NCI-H1092 (cell line): ENCODE data around the gene THADA.

Experiments used
- DNase-seq: peaks from one replicate; lab custom pipeline; 2025; lab: John Stamatoyannopoulos, UW

THADA gene

DNA sequence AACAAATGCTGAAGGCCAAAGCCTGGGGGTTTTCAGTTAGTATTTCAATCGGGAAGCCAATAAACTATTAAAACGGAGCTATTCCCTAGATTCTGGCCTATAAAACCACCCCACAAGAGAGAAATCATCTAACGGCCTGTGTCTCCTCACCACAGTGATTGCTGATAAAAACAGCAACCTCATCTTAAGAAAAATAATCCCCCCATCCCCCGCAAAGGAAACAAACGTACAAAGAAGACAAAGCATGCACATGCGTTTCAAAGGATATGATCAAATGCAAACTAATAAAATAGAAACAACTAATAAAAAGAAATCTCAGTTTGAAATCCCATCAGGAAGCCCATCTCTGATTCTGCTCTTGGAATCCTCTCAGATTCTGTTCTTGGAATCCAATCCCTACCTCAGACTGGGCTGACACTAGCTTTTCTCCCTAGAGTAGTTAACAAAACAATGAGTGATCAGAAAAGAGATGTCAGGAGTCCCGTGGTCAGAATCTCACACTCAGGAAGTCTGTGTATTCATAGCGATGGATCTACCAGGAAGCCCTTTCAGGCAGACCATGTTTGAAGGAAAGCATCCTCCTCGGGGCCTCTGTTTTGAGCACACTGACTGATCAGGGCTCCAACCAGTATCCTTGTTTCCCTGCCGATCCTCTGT is 150.7 kb downstream of the THADA start:
- DNase-seq, result no peak

DNA sequence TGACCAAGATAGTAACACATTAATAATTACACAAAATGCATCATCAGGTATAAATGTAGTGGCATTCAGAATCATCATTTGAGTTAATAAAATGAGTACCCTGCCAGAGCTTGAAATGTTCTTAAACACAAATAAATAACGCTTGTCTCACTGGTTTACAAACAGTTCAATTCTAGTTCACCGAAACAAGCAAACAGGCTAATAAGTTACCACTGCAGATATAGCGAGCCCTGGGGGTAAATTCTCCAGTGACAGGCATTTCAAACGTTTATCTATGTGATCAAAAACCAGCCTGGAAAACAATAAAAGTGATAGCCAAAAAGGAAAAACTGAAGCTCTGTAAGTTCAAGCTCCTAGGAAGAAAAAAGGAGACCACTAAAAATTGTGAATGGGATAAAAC is 152.6 kb downstream of the THADA start:
- no peak for DNase-seq

DNA sequence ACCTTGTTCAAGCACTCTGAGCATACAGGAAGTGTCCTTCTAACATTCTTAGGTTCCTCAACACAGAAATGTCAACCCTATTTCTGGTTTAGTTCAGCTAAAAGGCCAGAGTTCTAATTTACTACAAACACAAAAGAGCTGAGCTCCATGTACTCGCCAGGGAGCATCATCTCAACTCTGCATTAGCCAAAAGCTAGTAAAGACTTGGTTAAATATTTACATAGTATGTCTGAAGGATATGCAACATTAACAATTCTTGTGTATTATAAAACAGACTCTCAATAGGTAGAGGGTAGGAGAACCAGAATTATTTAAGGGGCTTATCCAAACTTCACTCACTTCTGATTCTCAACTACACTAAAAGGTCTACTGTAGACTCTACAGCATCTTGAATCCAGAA is 154.6 kb downstream of the THADA start:
- no peak for DNase-seq

DNA sequence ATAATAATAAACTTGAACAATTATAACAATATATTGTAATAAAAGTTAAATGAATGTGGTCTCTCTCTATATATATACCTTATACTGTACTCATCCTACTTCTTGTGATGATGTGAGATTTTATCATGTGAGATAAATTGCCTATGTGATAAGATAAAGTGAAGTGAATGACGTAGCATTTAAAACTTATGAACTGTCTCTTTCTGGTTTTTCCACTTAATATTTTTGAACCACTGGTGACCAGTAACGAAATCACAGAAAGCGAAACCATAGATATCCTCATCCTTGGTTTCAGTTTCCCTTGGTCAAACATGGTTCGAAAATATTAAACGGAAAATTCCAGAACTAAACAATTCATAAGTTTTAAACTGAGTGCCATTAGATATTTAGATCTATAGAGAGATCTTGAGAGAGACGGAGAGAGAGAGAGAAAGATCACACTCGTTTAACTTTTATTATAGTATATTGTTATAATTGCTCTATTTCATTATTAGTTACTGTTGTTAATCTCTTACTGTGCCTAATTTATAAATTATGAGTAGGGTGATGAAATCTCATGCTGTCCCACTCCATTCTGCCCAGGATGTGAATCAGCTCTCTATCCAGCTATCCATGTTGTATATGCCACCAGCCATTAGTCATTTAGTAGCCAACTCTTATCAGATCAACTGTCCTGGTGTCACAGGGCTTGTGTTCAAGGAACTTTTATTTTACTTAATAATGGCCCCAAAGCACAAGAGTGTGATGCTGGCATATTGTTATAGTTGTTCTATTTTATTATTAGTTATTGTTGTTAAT is 156.8 kb downstream of the THADA start:
- no peak for DNase-seq

DNA sequence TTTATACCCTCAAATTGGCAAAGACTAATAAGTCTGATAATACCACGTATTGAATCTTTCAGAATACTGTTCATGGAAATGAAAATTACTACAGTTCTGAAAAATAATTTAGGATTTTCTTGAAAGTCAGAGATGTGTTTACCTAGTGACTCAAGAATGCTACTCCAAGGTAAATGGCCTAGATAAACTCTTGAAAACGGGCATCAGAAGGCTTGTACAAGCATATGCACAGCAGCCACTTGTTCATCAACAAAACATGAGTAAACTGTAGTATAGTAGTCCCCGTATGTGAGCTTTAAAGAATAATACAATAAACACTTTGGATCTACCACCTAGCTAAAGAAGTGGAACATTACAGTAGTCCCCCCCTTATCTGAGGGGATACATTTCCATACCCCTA is 157.5 kb downstream of the THADA start:
- DNase-seq, result no peak

DNA sequence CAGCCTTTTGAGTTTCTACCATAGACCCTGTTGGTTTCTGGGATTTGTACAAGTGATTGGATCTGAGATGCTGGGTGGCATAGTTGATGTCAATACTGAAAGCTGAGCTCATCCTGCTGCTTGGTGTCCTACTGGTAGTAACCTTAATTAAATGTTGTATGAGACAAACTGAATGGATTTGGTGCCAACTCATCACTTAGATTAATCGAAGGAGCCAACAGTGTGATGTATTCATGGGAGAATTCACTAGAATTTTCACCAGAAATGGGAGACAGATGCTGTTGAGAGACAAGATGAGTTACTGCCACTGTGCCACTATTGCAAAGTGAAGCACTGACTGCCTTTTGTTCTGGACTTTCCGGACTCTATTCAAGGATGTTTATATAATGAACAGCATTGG is 158.5 kb downstream of the THADA start:
- DNase-seq, result no peak

DNA sequence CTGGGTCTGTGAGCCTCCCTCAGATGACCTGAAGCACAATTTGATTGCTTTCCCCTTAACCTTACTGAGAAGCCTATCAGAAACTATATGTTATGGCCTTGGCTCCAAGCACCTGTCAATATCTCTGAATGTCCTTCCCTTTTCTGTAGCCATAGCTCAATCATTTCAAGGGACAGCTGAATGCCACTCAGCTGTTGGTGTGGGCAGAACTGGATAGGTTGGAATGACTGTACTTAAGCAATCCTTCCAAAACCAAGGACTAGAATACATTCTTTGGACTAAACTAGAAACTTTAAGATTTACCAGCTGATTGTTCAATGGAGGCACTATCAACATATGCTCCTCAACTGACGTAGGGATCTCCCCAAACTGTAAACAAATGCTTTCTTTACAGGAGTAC is 159.4 kb downstream of the THADA start:
- no peak for DNase-seq

DNA sequence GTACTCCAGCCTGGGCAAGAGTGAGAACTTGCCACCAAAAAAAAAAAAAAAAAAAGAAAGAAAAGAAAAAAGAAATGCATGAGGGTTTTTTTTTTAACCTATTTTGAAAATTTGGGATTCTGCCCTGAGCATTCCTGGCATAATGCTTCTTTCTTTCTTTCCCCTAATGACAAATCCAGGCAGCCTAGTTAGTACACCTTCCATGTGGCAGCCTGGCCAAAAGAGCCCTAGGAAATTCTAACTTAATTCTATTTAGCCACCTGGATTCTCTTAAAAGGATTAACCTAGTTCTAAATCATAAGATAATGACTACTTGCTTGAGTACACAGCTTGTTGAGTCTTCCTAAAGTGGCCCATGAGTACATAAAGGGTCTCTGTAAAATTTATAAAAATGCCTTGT is 160.1 kb downstream of the THADA start:
- no peak for DNase-seq

DNA sequence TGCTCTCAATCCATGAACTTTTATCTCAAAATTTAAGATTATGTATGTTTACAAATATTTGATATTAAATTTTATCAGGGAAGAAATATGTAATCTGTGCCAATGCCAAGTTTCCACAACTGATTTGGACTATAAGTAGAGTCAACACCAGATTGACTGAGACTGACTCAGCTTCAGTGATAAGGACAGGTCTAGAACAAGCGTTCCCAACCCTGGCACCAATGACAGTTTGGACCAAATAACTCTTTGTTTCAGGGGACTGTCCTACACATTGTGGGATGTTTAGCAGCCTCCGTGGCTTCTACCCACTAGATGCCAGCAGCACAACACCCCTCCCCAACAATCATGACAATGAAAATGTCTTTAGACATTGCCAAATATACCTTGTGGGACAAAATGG is 165.3 kb downstream of the THADA start:
- DNase-seq, result no peak

DNA sequence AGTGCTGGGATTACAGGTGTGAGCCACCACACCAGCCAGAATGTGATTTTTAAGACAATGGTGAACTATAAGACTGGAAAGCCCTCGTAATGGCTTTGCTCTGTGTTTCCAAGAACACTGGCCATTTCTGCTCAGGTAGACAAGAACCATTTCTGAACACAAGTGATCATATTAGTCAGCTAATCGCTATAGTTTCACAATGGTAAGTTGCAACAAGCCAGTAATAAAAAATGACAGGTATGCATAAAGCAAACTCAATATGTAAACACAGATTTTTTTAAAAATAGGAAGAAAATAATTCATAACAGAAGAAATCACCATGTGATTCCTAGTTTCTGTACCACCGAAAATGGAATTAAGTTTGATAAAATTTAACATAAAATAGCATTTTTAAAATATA is 166.5 kb downstream of the THADA start:
- DNase-seq, result no peak

DNA sequence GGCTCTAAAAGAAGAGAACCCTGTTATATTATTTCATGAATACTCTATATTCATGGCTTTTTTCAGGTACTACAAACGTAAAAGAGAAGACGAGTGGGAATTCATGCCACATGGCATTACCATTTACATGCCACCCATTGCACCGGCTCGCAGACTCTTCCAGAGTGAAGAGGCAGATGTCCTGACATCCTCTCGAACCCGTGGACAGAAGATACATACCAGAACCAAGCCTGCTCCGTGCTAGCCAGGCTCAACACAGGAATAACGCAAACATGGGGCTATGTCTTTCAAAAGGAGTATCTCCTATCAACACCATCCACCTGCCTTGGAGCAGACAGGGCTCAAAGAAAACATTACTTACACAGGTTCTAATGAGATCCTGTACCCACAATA is 168.8 kb downstream of the THADA start:
- no peak for DNase-seq

DNA sequence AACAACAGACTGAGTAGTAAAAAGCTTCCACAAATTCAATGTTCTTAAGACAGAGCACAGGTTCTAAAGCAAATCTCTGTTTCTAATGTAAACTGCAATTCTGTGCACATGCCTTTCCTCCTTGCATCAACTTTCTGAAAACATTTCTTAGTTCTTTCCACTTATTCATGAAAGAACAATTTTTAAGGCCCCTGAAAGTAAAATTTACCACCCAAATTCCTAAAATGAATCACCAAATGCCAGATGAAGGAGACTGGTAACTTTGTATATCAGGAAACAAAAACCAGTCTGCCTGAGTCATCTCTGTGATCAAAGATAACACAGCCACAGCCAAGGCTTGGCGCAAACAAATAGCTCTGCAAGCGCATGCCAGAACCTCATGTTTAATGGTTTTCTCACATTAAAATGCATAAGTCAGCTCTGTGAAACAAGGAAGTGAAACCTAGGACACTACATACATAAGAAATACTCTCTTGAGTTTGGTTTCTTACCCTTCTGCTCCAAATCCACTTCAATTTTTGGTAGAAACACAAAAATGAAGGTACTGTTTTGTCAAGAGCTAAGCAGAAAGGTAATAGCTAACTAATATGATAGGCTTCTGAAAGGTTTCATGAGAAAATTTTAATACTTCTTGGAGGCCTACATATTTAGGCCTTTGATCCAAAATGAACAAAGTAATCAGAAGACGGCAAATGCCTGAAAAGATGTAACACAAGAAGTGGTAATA is 169.4 kb downstream of the THADA start:
- DNase-seq, result no peak

DNA sequence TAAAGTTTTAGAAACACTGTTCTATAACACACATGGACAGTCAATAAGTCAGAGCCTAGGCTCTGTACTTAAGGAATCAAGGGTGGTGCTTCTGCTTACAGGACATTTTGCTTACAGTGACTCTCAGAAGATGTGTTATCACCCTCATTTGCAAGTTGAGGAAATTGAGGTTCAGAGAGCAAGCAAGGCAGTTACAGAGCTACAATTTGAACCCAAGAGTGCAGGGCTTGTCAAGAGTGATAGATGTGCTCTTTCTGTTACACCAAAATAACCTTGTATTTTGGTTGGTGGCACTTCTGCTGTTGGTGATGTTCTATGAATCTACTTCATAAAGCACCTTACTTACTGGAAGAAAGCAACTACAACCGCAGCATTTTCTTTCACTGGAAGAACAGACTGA is 170.2 kb downstream of the THADA start:
- no peak for DNase-seq

DNA sequence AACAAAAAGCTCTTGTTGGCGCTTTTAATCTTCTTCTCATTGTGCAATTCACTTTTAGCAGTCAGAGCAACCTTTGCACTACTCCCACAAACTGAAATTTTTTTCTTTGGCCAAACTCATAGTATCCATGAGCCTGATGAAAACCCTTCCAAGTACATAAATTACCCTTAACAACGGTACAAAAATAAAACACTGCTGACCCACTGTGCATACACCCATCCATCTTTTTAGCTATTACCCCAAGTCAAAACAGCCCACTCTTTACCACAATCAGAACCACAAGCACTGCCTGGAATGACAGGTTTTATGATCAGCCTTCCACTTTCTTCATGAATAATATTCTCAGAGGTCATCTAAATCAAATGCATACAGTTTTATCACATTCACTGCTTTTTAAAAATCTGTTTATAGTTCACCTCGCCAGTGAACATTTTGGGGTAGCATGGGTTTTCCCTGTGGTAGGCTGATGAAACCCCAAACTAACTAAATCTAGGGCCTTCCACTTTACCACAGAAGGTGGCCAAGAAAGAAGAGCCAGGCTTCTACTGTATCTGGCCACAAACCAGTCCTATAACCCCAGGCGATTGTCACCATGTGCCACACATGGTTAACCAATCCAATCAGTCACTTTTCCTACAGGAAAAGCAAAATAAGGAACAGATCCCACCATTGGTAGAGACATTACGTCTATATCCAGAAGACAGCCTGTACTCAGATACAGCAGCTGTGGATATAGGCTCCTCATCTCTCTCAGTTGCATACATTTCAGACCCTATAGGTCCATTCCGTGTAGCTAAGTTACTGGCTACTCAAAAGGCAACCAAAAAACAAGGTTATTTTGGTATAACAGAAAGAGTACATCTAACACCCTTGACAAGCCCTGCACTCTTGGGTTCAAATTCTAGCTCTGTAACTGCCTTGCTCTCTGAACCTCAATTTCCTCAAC is 171.3 kb downstream of the THADA start:
- DNase-seq, result no peak

DNA sequence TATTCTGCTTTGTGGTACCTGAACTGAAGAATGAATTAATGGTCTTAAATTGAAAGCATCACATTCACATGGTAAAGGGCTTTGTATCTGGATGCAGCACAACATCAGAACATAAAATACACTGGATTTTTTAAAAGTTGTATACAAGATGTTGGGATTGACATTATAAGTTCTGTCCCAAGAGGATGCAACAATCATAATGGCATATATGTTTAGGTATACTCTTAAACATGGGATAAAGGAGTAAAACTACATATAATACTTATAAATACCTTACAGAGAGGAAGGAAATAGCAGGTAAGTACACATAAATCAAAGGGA is 171.9 kb downstream of the THADA start:
- DNase-seq, result no peak

DNA sequence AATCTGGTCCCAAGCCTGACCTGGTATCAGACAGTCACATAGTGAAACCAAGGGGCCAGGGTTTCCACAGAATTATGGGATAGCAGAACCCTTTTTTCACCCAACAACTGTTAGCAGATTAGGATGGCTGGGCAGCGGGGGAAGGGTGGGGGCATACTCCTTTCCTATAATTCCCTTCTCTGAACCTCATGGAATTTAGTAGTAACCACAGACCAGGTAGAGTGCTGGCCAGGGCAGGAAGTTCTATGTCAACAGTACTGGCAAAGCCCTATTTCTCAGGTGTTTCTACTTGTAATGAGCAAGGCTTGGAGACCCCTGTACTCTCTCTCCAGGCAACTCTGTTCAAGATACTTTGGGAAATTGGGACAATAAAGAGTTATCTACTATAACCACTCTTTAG is 174.6 kb downstream of the THADA start:
- DNase-seq, result no peak

DNA sequence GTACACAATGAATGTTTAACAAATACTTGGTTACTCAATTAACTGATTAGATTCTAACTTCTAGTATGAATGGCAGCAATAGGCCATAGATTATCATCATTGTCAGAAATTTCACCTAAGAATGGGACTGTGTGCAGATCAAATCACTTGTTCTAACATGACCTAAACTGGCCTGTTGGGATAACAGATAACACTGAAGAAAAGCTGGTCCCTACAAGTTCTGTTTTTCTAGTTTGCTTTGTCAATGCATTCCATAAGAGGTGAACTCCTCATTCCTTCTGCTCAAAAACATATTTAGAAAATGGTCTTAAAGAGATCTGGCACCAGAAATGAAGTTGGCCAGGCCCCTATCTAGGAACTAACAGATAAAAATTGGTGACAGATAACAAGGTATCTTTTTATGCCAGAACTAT is 175.4 kb downstream of the THADA start:
- no peak for DNase-seq

DNA sequence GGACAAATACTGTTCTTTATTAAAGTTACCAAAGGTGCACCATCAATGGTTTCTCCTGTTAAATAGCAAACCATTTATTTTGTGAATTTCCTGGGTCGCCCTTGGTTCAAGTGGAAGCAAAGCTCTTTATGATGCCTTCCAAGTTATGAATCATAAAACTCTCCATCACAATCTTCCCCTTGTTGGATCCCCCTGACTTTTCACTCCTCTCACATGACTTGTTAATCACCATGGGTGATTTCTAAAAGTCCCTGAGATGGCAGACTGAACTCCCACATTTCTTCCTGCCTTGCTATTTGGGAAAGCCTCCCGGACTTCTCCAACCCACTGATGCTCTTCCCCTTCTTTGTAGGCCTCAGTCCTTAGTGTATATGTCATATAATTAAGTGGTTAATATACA is 176.0 kb downstream of the THADA start:
- no peak for DNase-seq

DNA sequence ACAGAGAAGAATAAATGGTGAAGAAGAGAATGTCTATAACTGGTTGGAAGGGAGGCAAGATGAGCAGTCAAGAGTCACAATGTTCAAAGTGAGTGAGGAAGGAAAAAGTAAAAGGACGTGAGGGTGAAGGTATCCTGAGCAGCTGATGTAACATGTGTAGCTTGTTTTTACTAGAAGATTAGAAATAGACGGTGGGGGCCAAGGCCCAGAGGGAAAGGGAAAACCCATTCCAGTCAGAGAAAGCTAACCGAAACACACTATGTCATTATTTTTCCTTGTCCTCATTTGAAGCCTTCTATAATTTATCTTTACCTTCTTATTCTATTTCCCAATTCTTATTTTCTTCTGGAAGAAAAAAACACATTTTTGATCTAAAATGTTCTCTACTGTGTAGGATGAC is 176.6 kb downstream of the THADA start:
- no peak for DNase-seq

DNA sequence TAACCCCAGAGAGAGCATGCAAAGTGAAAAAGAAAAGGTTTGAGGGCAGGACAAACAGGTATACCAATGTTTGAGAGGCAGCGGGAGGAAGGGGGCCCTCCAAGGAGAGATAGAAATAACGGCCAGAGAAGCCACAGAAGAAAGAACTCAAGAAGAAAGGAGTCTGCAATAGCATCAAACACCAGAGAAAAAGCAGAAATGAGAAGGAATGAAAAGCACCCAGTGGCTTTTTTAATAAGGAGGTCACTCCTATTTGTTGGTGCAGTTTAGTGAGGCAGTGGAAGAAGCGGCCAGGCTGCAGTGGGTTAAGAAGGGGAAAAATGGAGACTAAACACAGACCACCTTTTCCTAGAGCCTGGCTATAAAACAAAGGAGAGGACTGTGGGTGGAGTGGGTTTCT is 177.2 kb downstream of the THADA start:
- DNase-seq, result no peak

DNA sequence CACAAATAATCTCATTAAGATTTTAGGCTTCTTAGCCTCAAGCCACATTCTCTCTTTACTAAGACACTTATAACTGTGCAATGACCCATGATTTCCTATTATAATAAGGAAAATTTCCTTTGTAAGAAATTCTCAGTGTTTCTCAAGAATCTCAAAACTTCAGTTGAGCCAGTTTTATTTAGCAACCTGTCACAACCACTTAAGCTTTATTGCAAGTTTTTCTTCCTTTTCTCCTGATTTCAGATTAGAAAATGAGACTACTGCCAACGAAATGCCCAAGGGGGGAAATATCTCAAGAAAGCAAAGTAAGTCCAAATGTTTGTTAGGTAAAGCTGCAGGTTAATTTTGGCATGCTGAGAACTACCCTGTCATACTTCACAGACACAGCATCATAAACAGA is 178.5 kb downstream of the THADA start:
- no peak for DNase-seq

DNA sequence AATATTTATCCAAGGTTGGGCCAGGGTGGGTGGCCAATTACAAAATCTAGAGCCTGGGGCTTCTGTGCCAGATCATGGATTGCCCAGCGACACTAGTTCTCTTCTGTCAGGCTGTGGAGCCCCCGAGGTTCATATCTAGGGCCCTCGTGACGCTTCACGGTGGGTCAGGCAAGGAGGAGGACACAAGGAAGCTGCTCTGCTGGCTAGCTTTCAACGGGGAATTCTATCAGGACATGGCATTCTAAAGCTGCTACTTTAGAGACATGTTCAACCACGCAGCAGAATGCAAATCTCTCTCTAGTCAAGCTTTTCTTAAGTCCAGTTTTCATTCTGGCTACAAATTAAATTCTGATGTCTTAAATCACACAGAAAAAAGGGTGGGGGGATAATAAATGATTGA is 180.2 kb downstream of the THADA start:
- no peak for DNase-seq
